Testis (tissue), 3 donors: ENCODE data around the gene HYKK. TPM values are rescaled to one million over a fixed set of nuclear protein-coding genes. Genes with fewer than 3 reads are reported as not detected.

ENCODE experiments used
- DNase-seq: peaks from one replicate; pipeline ENCODE4 v3.0.0-alpha.2; 2019
- H3K27ac ChIP-seq, 2 donors: fragments of 200-600 bp; sonication (generic); one replicate each; pipeline ENCODE4 v1.5.1; 2019
- H3K27me3 ChIP-seq: fragments of 200-600 bp; sonication (generic); one replicate; pipeline ENCODE4 v1.5.1; 2019
- H3K36me3 ChIP-seq: fragments of 200-600 bp; sonication (generic); one replicate; pipeline ENCODE4 v1.5.1; 2017; ENCODE audit warnings: low read depth; ENCODE audit errors: missing control alignments
- H3K4me1 ChIP-seq: fragments of 200-600 bp; sonication (generic); one replicate; pipeline ENCODE4 v1.5.1; 2019
- H3K4me3 ChIP-seq, 2 donors: fragments of 200-600 bp; sonication (generic); one replicate each; pipeline ENCODE4 v1.5.1; 2017 to 2019
- H3K9me3 ChIP-seq: fragments of 200-600 bp; sonication (generic); one replicate; pipeline ENCODE4 v1.5.1; 2017
- POLR2A ChIP-seq: fragments of 450-650 bp; IDR thresholded peaks from one replicate; pipeline ENCODE4 v1.6.1; 2017; ENCODE audit warnings: antibody characterized with exemption, mild to moderate bottlenecking, moderate library complexity
- WGBS, 2 donors: methylation state at CpG; one replicate each; pipeline ENCODE4 v1.1.5; 2018; 5-methylcytosine and 5-hydroxymethylcytosine counted together
- intact Hi-C: fragments of 100-400 bp; cut with DNase I; formaldehyde crosslinking; loops from one replicate; pipeline ENCODE4 v1.15.1; 2023; ENCODE audit warnings: low total_unique reads
- polyA plus RNA-seq: library from polyadenylated mRNA; stranded (reverse); fragments of 350-450 nt; fragmentation: Illumina TruSeq; extraction: RNeasy Lipid Tissue Mini Kit (QIAGEN cat#74804); gene quantifications from one replicate; pipeline ENCODE4 v1.2.3, GENCODE V29; 2014; ENCODE audit warnings: low read depth, low replicate concordance; ENCODE audit not compliant: insufficient read depth
- total RNA-seq, 2 donors: library from RNA; depleted of rRNA; stranded (reverse); fragments of >200 nt; gene quantifications; one replicate each; pipeline ENCODE4 v1.2.3, GENCODE V29; 2016
- TF ChIP-seq, protein P1 (sequence below), 3 experiments: fragments of 450-650 bp in 2 of 3; fragments of 200-600 bp in 1 of 3; sonication (generic) in 1 of 3; IDR thresholded peaks; one replicate each; pipeline ENCODE4 v1.5.1; 2016 to 2019; ENCODE audit warnings: antibody characterized with exemption in 3 of 3, mild to moderate bottlenecking in 2 of 3, moderate library complexity in 1 of 3

Gene HYKK
- total and polyA plus RNA-seq, 3 donors from 2014 or later: 5.9 to 8.8 (median 7.0) TPM

GRCh38 chr15:78524230-78524629 is 16.9 kb downstream of the HYKK start:
- H3K36me3 ChIP-seq: no peaks in the 10 kb centered on the region
- 94 to 97% methylated on average over 5 of the region's 5 CpGs for WGBS, 2 donors
- H3K27ac ChIP-seq: no peak overlapping the region
- H3K4me3 ChIP-seq: no peak overlapping the region
- DNase-seq: no peak
- intact Hi-C loops: no loop called here
- H3K9me3 ChIP-seq: no peaks in the 10 kb centered on the region
- TF ChIP-seq, protein P1, sequence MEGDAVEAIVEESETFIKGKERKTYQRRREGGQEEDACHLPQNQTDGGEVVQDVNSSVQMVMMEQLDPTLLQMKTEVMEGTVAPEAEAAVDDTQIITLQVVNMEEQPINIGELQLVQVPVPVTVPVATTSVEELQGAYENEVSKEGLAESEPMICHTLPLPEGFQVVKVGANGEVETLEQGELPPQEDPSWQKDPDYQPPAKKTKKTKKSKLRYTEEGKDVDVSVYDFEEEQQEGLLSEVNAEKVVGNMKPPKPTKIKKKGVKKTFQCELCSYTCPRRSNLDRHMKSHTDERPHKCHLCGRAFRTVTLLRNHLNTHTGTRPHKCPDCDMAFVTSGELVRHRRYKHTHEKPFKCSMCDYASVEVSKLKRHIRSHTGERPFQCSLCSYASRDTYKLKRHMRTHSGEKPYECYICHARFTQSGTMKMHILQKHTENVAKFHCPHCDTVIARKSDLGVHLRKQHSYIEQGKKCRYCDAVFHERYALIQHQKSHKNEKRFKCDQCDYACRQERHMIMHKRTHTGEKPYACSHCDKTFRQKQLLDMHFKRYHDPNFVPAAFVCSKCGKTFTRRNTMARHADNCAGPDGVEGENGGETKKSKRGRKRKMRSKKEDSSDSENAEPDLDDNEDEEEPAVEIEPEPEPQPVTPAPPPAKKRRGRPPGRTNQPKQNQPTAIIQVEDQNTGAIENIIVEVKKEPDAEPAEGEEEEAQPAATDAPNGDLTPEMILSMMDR (IDR thresholded peaks at IDR 0.05): no peak
- TF ChIP-seq POLR2A: no peak
- no peaks in the 10 kb centered on the region for H3K27me3 ChIP-seq
- H3K4me1 ChIP-seq: no peaks in the 10 kb centered on the region

DNA sequence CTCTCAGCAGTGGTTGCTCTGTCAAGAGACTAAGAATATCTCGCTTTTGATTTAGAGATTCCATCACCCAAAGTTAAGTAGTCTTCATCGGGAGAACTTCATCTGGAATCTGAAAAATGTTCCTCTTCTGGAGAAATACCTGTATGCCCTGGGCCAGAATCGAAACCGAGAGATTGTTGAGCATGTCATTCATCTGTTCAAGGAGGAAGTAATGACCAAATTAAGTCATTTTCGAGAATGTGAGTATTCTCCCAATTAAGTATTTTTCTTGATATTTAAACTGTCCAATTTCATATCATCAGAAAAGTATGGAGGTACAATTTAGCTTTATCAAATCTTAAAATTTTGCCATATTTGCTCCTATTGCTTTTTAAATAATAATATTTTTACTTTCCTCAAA is 19.9 kb downstream of the HYKK start:
- H3K27me3 ChIP-seq: no peaks in the 10 kb centered on the region
- H3K36me3 ChIP-seq: no peaks in the 10 kb centered on the region
- no peak for TF ChIP-seq POLR2A
- TF ChIP-seq, protein P1 (IDR thresholded peaks at IDR 0.05): no peak
- DNase-seq: no peak
- H3K9me3 ChIP-seq: no peaks in the 10 kb centered on the region
- no peak overlapping the region for H3K4me3 ChIP-seq
- WGBS, 2 donors: 78 to 83% methylated on average over 5 of the region's 5 CpGs
- H3K27ac ChIP-seq: no peak overlapping the region
- H3K4me1 ChIP-seq: no peaks in the 10 kb centered on the region
- intact Hi-C loops: no loop called here

DNA sequence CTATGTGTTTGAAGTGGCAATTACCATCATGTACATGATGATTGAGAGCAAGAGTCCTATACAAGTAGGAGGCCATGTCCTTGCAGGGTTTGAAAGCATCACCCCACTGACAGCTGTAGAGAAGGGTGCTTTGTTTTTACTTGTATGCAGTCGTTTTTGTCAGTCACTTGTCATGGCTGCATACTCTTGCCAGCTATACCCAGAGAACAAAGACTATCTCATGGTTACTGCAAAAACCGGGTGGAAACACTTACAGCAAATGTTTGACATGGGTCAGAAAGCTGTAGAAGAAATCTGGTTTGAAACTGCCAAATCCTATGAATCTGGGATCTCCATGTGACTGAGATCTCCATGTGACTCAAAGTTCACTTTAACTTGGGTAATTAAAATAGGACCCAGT is 26.0 kb downstream of the HYKK start:
- no peaks in the 10 kb centered on the region for H3K36me3 ChIP-seq
- H3K4me1 ChIP-seq: no peaks in the 10 kb centered on the region
- no peaks in the 10 kb centered on the region for H3K9me3 ChIP-seq
- no peak for DNase-seq
- H3K27ac ChIP-seq: no peak overlapping the region
- H3K4me3 ChIP-seq: no peak overlapping the region
- H3K27me3 ChIP-seq: no peaks in the 10 kb centered on the region
- TF ChIP-seq, protein P1 (IDR thresholded peaks at IDR 0.05): no peak
- no peak for TF ChIP-seq POLR2A
- WGBS, 2 donors: 68 to 75% methylated on average over 2 of the region's 2 CpGs
- intact Hi-C loops: no loop called here

DNA sequence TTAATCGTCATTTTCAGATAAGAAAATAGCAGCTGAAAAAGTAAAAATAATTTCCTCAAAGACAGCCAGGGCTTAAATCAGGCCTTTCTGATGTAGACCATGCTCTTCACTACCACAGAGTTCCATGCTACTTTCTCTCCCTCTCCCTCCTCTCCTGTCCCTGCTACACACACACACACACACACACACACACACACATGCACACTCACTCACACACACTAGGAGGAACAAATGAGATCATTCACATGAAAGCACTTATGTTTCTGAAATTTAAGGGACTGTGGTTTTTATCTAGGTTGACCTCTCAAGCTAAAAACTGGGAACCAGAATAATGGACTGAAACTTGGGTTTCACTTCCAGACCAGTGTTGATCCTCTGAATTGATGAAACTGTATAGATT is 28.8 kb downstream of the HYKK start:
- H3K27ac ChIP-seq: no peak overlapping the region
- intact Hi-C loops: no loop called here
- no peak overlapping the region for H3K4me3 ChIP-seq
- no peaks in the 10 kb centered on the region for H3K36me3 ChIP-seq
- H3K4me1 ChIP-seq: peaks cover 2% of the 10 kb centered on the region
- H3K9me3 ChIP-seq: no peaks in the 10 kb centered on the region
- 81 to 90% methylated on average over 1 of the region's 1 CpG for WGBS, 2 donors
- TF ChIP-seq, protein P1 (IDR thresholded peaks at IDR 0.05): no peak
- TF ChIP-seq POLR2A: no peak
- no peak for DNase-seq
- H3K27me3 ChIP-seq: no peaks in the 10 kb centered on the region

- no peaks in the 10 kb centered on the region for H3K27me3 ChIP-seq
- H3K4me3 ChIP-seq: no peak overlapping the region
- no peak for DNase-seq
- H3K4me1 ChIP-seq: peaks cover 11% of the 10 kb centered on the region
- no peak overlapping the region for H3K27ac ChIP-seq
- TF ChIP-seq POLR2A: no peak
- TF ChIP-seq, protein P1 (IDR thresholded peaks at IDR 0.05): no peak
- no peaks in the 10 kb centered on the region for H3K9me3 ChIP-seq
- H3K36me3 ChIP-seq: no peaks in the 10 kb centered on the region
- 73 to 82% methylated on average over 5 of the region's 5 CpGs for WGBS, 2 donors
- intact Hi-C loops: no loop called here
Observed at GRCh38 chr15:78537266-78537905, 30.0 kb downstream of the HYKK start.
